ENCODE measurements around the gene CDC16.

The CDC16 gene

GRCh38 chr13:114234645-114235421, at the start of gene CDC16 (continued):
- peak; percentile 60 for TF ChIP-seq GLIS2 (tag by site-specific recombination; IDR thresholded peaks at IDR 0.05)
- TF ChIP-seq ZNF366 (tag by site-specific recombination; conservative IDR thresholded peaks at IDR 0.05) = no peak
- no peak for TF ChIP-seq ZSCAN18 (tag by site-specific recombination; IDR thresholded peaks at IDR 0.05)
- TF ChIP-seq MZF1 (tag by site-specific recombination; IDR thresholded peaks at IDR 0.05; ENCODE audit: borderline replicate concordance) = no peak
- TF ChIP-seq EGR2 (tag by site-specific recombination; IDR thresholded peaks at IDR 0.05; ENCODE audit: low read depth) = 0 out of 2 replicates have a peak, but pooled peaks have one; percentile 17
- TF ChIP-seq SCRT2 (tag by site-specific recombination; IDR thresholded peaks at IDR 0.05) = no peak
- peak; percentile 26; the same call in 1 of the 2 replicates for TF ChIP-seq ZBTB1 (tag by site-specific recombination; IDR thresholded peaks at IDR 0.05)
- no peak for TF ChIP-seq ZBTB6 (tag by site-specific recombination; IDR thresholded peaks at IDR 0.05)
- no peak for TF ChIP-seq ZNF529 (tag by site-specific recombination; IDR thresholded peaks at IDR 0.05; ENCODE audit: insufficient replicate concordance)
- peak; percentile 66; the same call in 1 of the 2 replicates for TF ChIP-seq ZFHX2 (tag by site-specific recombination; conservative IDR thresholded peaks at IDR 0.05)
- TF ChIP-seq HOXD13 (CRISPR knock-in tag; IDR thresholded peaks at IDR 0.05; ENCODE audit: borderline replicate concordance) = no peak
- peak; percentile 17 for TF ChIP-seq SETDB1 (IDR thresholded peaks at IDR 0.05; ENCODE audit: insufficient read length, low read length)
- TF ChIP-seq ZNF24 (tag by site-specific recombination; IDR thresholded peaks at IDR 0.05) = 0 out of 2 replicates have a peak, but pooled peaks have one; percentile 19
- peak; percentile 81 for TF ChIP-seq ZNF501 (tag by site-specific recombination; IDR thresholded peaks at IDR 0.05)
- no peak for TF ChIP-seq ZNF292 (tag by site-specific recombination; IDR thresholded peaks at IDR 0.05; ENCODE audit: borderline replicate concordance, low read depth)
- no peak for TF ChIP-seq ZNF571 (tag by site-specific recombination; IDR thresholded peaks at IDR 0.05)
- peak; percentile 81 for TF ChIP-seq SP3 (tag by site-specific recombination; IDR thresholded peaks at IDR 0.05)
- no peak for TF ChIP-seq ZNF791 (tag by site-specific recombination; IDR thresholded peaks at IDR 0.05)
- no peak for TF ChIP-seq ZNF354C (tag by site-specific recombination; IDR thresholded peaks at IDR 0.05; ENCODE audit: borderline replicate concordance, low read depth)
- no peak for TF ChIP-seq ZNF747 (tag by site-specific recombination; IDR thresholded peaks at IDR 0.05)
- peak; percentile 61; the same call in 1 of the 2 replicates for TF ChIP-seq ZNF76 (tag by site-specific recombination; IDR thresholded peaks at IDR 0.05; ENCODE audit: borderline replicate concordance, low read depth)
- TF ChIP-seq ZNF558 (tag by site-specific recombination; IDR thresholded peaks at IDR 0.05) = no peak
- peak; percentile 5; the same call in 1 of the 2 replicates for TF ChIP-seq ZIC2 (tag by site-specific recombination; IDR thresholded peaks at IDR 0.05)
- TF ChIP-seq ZEB2 (tag by site-specific recombination; IDR thresholded peaks at IDR 0.05) = no peak
- TF ChIP-seq ZSCAN30 (tag by site-specific recombination; IDR thresholded peaks at IDR 0.05) = peak; percentile 83
- no peak for TF ChIP-seq ZNF112 (tag by site-specific recombination; IDR thresholded peaks at IDR 0.05)
- no peak for TF ChIP-seq ZBTB21 (tag by site-specific recombination; IDR thresholded peaks at IDR 0.05)
- TF ChIP-seq ZNF221 (tag by site-specific recombination; IDR thresholded peaks at IDR 0.05; ENCODE audit: borderline replicate concordance) = no peak
- TF ChIP-seq ZNF341 (tag by site-specific recombination; IDR thresholded peaks at IDR 0.05; ENCODE audit: low read depth) = peak; percentile 25; the same call in 1 of the 2 replicates
- peak; percentile 61; the same call in 1 of the 2 replicates for TF ChIP-seq ZFP37 (tag by site-specific recombination; IDR thresholded peaks at IDR 0.05)
- peak; percentile 61 for TF ChIP-seq ZNF561 (tag by site-specific recombination; IDR thresholded peaks at IDR 0.05; ENCODE audit: borderline replicate concordance)
- peak; percentile 17; the same call in 1 of the 2 replicates for TF ChIP-seq KLF10 (tag by site-specific recombination; IDR thresholded peaks at IDR 0.05)
- TF ChIP-seq, protein P1, sequence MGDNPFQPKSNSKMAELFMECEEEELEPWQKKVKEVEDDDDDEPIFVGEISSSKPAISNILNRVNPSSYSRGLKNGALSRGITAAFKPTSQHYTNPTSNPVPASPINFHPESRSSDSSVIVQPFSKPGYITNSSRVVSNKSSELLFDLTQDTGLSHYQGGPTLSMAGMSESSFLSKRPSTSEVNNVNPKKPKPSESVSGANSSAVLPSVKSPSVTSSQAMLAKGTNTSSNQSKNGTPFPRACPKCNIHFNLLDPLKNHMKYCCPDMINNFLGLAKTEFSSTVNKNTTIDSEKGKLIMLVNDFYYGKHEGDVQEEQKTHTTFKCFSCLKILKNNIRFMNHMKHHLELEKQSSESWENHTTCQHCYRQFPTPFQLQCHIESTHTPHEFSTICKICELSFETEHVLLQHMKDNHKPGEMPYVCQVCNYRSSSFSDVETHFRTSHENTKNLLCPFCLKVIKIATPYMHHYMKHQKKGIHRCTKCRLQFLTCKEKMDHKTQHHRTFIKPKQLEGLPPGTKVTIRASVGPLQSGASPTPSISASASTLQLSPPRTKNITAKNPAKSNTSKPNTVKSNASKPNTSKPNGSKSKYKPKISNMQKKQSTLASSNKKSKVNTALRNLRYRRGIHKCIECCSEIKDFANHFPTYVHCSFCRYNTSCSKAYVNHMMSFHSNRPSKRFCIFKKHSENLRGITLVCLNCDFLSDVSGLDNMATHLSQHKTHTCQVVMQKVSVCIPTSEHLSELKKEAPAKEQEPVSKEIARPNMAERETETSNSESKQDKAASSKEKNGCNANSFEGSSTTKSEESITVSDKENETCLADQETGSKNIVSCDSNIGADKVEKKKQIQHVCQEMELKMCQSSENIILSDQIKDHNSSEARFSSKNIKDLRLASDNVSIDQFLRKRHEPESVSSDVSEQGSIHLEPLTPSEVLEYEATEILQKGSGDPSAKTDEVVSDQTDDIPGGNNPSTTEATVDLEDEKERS (tag by site-specific recombination; IDR thresholded peaks at IDR 0.05) = peak; percentile 57; the same call in 1 of the 2 replicates
- no peak for TF ChIP-seq ZNF398 (tag by site-specific recombination; IDR thresholded peaks at IDR 0.05)
